Measurements from ENCODE around the gene MRPL58.
"Not testable (repeated sequence)": the region's sequence is repeated elsewhere in the genome, so short reads cannot be mapped to it uniquely, and the experiment has no call there.

The MRPL58 gene

GRCh38 chr17:74987418-74987908, 25.0 kb upstream of the MRPL58 start, which contains the start of gene CDR2L:
Gene CDR2L (plus strand): TSS chr17:74987632. CDS start chr17:74988044, 412 bp downstream.
- peak in 55 of 56 donors; percentile 54 to 98 (median 90) for DNase-seq

GRCh38 chr17:74987909-74988711, 24.4 kb upstream of the MRPL58 start:
- peak in 47 of 56 donors; percentile 15 to 78 (median 61) for DNase-seq

- no peak for DNase-seq
Observed at GRCh38 chr17:74990581-74991105, 21.8 kb upstream of the MRPL58 start.

GRCh38 chr17:74992223-74992622, 20.2 kb upstream of the MRPL58 start:
- no peak for DNase-seq

DNA sequence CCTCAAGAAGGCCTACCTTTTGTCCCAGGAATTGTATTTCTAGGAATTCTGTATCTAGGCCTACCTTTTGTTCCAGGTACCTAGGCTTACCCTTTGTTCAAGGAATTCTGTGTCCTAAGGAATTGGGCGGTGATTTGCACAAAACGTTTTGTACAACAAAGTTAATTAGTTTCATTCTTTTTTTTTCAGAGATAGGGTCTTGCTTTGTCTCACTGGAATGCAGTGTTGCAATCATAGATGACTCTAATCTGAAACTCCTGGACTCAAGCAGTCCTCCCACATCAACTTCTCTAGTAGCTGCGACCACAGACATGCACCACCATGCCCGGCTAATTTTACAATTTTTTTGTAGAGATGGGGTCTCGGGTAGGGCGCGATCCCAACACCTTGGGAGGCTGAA, 18.0 kb upstream of the MRPL58 start:
- no peak for DNase-seq

- no peak for DNase-seq
Observed at GRCh38 chr17:74995847-74996246, 16.6 kb upstream of the MRPL58 start.

DNA sequence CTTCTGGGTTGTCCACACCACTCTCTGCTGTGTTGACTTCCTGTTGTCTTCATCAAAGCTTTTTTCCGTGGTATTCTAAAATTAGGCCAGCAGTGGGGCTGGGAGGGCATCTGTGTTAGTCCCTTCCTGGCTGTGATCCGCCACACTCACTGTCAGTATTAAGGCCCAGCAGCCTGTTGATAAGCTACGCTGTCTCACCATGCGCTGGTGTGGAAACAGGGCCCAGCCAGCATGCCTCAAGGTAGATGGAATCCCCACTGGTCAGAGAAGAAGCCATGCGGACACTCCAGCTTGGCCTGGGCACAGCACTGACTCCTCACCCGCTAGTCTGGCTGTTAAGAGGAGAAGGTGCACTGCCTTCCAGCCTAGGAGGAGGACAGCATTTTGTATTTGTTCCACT, 13.7 kb upstream of the MRPL58 start:
- DNase-seq: no peak

DNA sequence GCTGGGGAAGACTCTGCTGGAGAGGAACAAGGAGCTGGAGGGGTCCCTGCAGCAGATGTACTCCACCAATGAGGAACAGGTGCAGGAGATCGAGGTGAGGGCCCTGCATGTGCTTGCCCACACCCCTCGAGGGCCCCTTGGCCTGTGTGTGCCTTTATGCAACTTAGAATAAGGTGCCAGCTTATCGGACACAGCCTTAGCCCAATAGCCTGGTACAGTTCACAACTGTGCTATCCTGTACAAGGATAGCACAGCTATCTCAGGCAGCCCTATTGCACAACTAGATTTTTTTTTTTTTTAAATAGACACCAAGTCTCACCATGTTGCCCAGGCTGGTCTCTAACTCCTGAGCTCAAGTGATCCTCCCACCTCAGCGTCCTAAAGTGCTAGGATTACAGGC, 12.9 kb upstream of the MRPL58 start:
- DNase-seq: no peak

DNA sequence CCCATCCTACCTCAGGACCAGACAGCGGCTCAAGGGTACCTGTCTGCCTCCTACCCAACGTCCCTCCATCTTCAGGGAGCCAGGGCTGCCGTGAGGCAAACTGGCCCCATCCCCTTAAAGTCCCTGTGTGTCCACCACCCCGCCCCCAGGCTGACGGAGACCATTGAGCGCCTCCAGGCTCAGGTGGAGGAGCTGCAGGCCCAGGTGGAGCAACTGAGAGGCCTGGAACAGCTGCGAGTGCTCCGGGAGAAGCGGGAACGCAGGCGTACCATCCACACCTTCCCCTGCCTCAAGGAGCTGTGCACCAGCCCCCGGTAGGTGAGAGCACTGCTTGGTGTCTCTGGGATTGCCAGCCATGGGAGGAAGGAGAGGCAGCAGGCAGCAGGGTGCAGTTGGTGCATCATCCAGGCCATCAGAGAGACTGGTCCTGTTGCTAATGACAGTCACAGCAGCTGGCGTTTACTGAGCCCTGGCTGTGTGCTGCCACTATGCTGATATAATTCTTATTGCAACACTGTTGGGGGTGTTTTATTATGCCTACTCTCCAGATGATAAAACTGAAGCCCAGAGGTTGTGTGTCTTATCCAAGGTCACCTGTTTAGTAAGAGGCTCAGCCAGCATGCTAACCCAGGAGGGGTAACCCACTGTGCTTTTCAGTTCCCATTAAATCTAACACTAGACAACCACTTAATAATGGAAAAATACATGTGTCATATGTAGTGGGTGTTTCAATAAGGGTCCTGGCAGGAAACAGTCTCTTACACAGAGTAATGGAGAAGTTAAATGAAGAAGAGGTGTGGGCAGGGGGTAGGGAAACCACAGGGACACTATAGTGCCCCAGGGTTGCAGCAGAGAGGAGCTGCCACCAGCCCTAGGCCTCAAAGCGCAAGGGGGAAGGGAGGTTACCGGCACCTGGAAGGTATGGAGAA, 10.3 kb upstream of the MRPL58 start:
- no peak for DNase-seq

DNA sequence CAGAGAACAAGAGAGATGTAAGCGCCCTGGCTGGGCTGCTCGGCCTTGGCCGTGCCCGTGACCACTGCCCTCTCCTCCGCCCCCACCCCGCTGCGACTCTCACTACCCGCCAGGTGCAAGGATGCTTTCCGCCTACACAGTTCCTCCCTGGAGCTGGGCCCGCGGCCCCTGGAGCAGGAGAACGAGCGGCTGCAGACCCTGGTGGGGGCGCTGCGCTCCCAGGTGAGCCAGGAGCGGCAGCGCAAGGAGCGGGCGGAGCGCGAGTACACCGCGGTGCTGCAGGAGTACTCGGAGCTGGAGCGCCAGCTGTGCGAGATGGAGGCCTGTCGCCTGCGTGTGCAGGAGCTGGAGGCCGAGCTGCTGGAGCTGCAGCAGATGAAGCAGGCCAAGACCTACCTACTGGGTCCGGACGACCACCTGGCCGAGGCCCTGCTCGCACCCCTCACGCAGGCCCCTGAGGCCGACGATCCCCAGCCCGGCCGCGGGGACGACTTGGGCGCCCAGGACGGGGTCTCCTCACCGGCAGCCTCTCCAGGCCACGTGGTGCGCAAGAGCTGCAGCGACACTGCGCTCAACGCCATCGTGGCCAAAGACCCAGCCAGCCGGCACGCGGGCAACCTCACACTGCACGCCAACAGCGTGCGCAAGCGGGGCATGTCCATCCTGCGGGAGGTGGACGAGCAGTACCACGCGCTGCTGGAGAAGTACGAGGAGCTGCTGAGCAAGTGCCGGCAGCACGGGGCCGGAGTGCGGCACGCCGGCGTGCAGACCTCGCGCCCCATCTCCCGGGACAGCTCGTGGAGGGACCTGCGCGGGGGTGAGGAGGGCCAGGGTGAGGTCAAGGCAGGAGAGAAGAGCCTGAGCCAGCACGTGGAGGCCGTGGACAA, 9.2 kb upstream of the MRPL58 start:
- DNase-seq: no peak

DNA sequence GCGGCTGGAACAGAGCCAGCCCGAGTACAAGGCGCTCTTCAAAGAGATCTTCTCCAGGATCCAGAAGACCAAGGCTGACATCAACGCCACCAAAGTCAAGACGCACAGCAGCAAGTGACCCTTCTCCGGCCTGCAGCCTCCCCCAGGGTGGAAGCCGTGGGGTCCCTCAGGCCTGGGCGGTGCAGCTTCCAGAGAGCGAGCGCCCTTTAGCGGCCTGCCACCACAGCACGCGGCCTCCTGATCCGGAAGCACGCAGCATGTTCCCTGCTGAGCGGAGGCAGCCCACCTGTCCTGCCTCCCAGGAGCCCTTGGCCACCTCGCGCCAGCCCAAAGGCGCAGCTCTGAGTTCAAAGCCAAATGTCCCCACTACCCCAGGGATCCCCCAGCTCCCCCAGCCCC, 8.5 kb upstream of the MRPL58 start:
- DNase-seq: no peak

DNA sequence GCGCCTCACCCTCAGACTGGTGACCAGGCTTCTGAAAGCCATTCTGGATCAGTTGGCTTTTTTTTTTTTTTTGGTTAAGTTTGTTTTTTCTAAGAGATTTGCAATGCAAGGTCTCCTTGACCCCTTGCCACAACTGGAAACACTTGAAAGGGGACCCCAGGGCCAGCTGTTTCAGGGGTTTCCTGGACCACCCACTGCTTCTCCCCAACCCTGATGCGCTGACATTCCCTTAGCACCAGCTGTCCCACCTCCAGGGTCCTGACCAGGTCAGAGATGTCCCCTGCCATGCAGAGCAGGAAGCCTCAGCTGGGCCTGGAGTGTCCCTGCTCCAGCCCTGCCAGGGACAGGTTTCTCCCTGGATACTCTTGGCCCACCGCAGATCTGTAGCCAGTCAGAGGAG, 8.1 kb upstream of the MRPL58 start:
- DNase-seq: no peak

- DNase-seq: no peak
Observed at GRCh38 chr17:75005291-75005690, 7.2 kb upstream of the MRPL58 start.

DNA sequence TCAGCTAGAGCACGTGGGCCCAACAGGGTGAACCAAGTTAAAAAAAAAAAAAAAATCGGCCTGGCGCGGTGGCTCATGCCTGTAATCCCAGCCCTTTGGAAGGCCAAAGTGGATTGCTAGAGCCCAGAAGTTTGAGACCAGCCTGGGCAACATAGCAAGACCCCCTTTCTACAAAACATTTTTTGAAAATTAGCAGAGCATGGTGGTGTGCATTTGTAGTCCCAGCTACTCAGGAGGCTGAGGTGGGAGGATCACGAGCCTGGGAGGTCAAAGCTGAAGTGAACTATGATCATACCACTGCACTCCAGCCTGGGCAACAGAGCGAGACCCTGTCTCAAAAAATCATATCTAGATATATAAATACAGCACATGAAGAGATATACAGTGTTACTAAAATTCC, 6.4 kb upstream of the MRPL58 start:
- DNase-seq: not testable (repeated sequence)

DNA sequence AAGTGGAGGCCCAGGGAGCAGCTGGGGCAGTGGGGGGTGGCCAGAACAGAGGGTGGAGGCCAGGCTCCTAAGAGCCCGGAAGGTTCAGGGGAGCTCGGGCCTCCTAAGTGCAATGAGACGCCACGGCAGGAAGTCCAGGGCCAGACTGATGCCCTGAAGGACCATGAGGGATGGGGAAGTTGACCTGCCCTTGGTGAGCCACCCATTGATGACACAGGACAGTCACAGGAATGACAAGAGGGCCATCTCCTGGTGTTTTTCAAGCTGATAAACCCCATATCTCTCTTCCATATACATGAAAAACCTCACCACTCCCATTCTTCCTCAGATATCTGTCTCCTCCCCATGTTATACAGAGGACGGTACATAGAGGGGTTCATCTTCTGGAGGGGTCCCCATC, 5.8 kb upstream of the MRPL58 start:
- DNase-seq: no peak

DNA sequence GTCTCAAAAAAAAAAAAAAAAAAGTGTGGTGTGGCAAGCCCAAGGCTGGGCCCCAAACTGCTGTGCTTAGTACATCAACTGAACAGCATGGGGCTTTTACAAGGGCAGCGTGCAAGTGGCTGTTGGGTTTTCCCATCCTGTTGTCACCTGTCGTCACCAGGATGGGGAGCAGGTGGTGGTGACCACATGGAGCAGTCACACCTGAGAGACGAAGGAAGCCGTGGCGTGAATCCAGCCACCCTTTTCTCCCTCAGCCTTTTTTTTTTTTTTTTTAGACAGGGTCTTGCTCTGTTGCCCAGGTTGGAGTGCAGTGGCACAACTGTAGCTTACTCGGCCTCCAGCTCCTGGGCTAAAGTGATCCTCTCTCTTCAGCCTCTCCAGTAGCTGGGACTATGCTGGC, 4.1 kb upstream of the MRPL58 start:
- DNase-seq: no peak

DNA sequence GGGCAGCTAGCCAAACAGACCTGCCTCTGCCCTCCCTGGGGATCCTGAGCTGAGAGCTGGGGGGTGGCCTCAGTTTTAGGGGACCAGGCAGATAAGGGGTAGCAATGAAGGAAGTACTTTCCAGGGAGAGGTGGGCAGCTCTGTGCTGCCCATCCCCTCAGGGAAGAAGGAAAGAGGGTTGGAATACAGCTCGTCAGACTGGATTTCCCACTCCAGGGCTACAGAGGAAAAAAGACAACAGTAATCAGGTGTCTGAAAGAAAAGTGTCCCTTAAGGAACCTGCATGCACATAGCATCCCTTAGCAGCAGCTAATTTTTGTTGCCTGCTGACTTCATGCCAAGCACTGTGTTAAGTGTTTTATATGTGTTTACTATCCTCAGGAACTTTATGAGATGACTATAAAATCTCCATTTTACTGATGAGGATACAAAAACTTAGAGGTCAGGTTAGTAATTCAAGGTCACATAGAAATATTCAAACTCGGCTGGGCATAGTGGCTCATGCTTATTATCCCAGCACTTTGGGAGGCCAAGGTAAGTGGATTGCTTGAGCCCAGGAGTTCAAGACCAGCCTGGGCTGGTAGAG, 3.2 kb upstream of the MRPL58 start:
- no peak for DNase-seq

DNA sequence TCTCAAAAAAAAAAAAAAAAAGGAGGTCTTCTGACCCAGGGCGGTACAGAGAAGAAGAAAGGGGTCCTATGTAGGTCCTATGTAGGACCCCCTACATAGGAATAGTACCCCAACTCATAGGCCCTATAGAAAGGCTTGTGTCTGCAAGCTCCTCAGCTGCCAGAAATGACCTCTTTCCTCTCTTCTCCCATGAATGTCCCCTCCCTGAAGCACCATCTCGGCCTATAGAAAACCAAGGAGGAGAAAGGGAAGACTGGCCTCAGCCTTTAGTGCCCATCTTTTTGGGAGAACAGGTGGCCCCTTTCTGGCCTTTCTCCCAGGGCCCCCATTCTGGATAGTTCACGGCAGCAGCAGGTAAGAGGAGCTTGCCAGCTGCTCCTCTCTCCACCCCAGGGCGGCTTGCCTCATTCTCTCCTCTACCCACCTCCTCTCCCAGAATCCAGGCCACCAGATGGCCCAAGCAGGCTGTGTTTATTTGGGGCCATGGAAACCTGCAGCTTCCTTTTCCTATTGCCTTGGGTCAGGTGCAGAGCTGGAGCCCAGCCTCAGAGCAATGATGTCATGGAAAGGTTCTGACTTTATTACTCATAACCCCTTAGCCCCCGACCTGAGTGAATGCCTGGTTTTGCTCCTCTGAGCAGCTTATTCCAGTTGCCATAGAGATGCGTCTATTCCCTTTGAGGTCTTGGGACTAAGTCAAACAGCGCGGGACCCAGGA, 1.6 kb upstream of the MRPL58 start:
- DNase-seq: peak in 3 of 56 donors; percentile 21 to 29 (median 24)

GRCh38 chr17:75011401-75012095, 922 bp upstream of the MRPL58 start:
- DNase-seq: peak in 37 of 56 donors; percentile 14 to 72 (median 44)
